HG03378 (cell line): Measurements from ENCODE around the gene EPB41.
"Not testable (repeated sequence)": the region's sequence is repeated elsewhere in the genome, so short reads cannot be mapped to it uniquely, and the experiment has no call there.

Source experiments
- ATAC-seq: cut with Tn5 transposase; IDR thresholded peaks from one replicate; pipeline ENCODE4 v1.9.1; 2021; ENCODE audit warnings: mild to moderate bottlenecking, moderate library complexity; ENCODE audit not compliant: unreplicated experiment

EPB41 gene

GRCh38 chr1:29124366-29125236 is 210.2 kb downstream of the EPB41 start:
- no peak for ATAC-seq

- ATAC-seq = no peak
Measured at GRCh38 chr1:29125237-29125641, 210.9 kb downstream of the EPB41 start.

GRCh38 chr1:29125788-29126187 is 211.4 kb downstream of the EPB41 start:
- no peak for ATAC-seq

GRCh38 chr1:29126198-29126597 is 211.8 kb downstream of the EPB41 start:
- no peak for ATAC-seq

- no peak for ATAC-seq
Measured at GRCh38 chr1:29128739-29129138, 214.4 kb downstream of the EPB41 start.

- no peak for ATAC-seq
Measured at GRCh38 chr1:29129916-29130315, 215.5 kb downstream of the EPB41 start.

GRCh38 chr1:29131056-29131455 is 216.7 kb downstream of the EPB41 start:
- ATAC-seq = not testable (repeated sequence)

GRCh38 chr1:29133861-29134694 is 219.7 kb downstream of the EPB41 start:
- no peak for ATAC-seq

GRCh38 chr1:29134695-29135028 is 220.3 kb downstream of the EPB41 start:
- ATAC-seq = no peak

GRCh38 chr1:29136391-29136915 is 222.1 kb downstream of the EPB41 start:
- no peak for ATAC-seq

- ATAC-seq = no peak
Measured at GRCh38 chr1:29142714-29143113, 228.3 kb downstream of the EPB41 start.

GRCh38 chr1:29144178-29144577 is 229.8 kb downstream of the EPB41 start:
- no peak for ATAC-seq

GRCh38 chr1:29145739-29146437 is 231.5 kb downstream of the EPB41 start:
- no peak for ATAC-seq

GRCh38 chr1:29148656-29149491 is 234.5 kb downstream of the EPB41 start:
- ATAC-seq = no peak

- not testable (repeated sequence) for ATAC-seq
Measured at GRCh38 chr1:29150346-29150745, 236.0 kb downstream of the EPB41 start.

- no peak for ATAC-seq
Measured at GRCh38 chr1:29152046-29152805, 237.9 kb downstream of the EPB41 start.

GRCh38 chr1:29156543-29157268 is 242.3 kb downstream of the EPB41 start:
- no peak for ATAC-seq

GRCh38 chr1:29157269-29157601 is 242.9 kb downstream of the EPB41 start:
- no peak for ATAC-seq

GRCh38 chr1:29159773-29160172 is 245.4 kb downstream of the EPB41 start:
- no peak for ATAC-seq
